Measurements from ENCODE around the gene CAV3. TPM values are rescaled to one million over a fixed set of nuclear protein-coding genes. Genes with fewer than 3 reads are reported as not detected.

Gene CAV3
- total RNA-seq, 1 donor from 2014 or later: not detected

GRCh38 chr3:8759038-8759707 is 25.6 kb downstream of the CAV3 start:
- Mint-ChIP-seq H3K36me3 (ENCODE audit: insufficient read depth) (no peaks in the 10 kb centered on the region), H3K9me3 (ENCODE audit: low read depth) (no peaks in the 10 kb centered on the region), H3K4me1 (ENCODE audit: low read depth) (peaks cover 9% of the 10 kb centered on the region), H3K4me3 (ENCODE audit: low read depth) (no peak overlapping the region), H3K27ac (no peak overlapping the region), H3K27me3 (peaks cover 35% of the 10 kb centered on the region)
- DNase-seq (ENCODE audit: low spot score, unreplicated experiment): no peak
- no peak for TF ChIP-seq CTCF (IDR thresholded peaks at IDR 0.05; ENCODE audit: unreplicated experiment)

GRCh38 chr3:8760091-8760490 is 26.5 kb downstream of the CAV3 start:
- Mint-ChIP-seq H3K27me3 (peaks cover 41% of the 10 kb centered on the region), H3K9me3 (ENCODE audit: low read depth) (no peaks in the 10 kb centered on the region), H3K4me1 (ENCODE audit: low read depth) (peaks cover 6% of the 10 kb centered on the region), H3K4me3 (ENCODE audit: low read depth) (no peak overlapping the region), H3K36me3 (ENCODE audit: insufficient read depth) (no peaks in the 10 kb centered on the region), H3K27ac (no peak overlapping the region)
- no peak for TF ChIP-seq CTCF (IDR thresholded peaks at IDR 0.05; ENCODE audit: unreplicated experiment)
- DNase-seq (ENCODE audit: low spot score, unreplicated experiment): no peak

GRCh38 chr3:8760506-8760905 is 26.9 kb downstream of the CAV3 start:
- H3K4me3 Mint-ChIP-seq (ENCODE audit: low read depth): no peak overlapping the region
- no peaks in the 10 kb centered on the region for H3K36me3 Mint-ChIP-seq (ENCODE audit: insufficient read depth)
- peaks cover 43% of the 10 kb centered on the region for H3K27me3 Mint-ChIP-seq
- H3K27ac Mint-ChIP-seq: no peak overlapping the region
- H3K9me3 Mint-ChIP-seq (ENCODE audit: low read depth): no peaks in the 10 kb centered on the region
- TF ChIP-seq CTCF (IDR thresholded peaks at IDR 0.05; ENCODE audit: unreplicated experiment): no peak
- DNase-seq (ENCODE audit: low spot score, unreplicated experiment): no peak
- H3K4me1 Mint-ChIP-seq (ENCODE audit: low read depth): peaks cover 3% of the 10 kb centered on the region

GRCh38 chr3:8761866-8762265 is 28.3 kb downstream of the CAV3 start:
- no peak for DNase-seq (ENCODE audit: low spot score, unreplicated experiment)
- Mint-ChIP-seq H3K27ac (no peak overlapping the region), H3K4me1 (ENCODE audit: low read depth) (peaks cover 6% of the 10 kb centered on the region), H3K27me3 (peaks cover 55% of the 10 kb centered on the region), H3K4me3 (ENCODE audit: low read depth) (no peak overlapping the region), H3K36me3 (ENCODE audit: insufficient read depth) (no peaks in the 10 kb centered on the region), H3K9me3 (ENCODE audit: low read depth) (no peaks in the 10 kb centered on the region)
- no peak for TF ChIP-seq CTCF (IDR thresholded peaks at IDR 0.05; ENCODE audit: unreplicated experiment)

GRCh38 chr3:8762607-8763377 is 29.2 kb downstream of the CAV3 start:
- Mint-ChIP-seq H3K36me3 (ENCODE audit: insufficient read depth) (no peaks in the 10 kb centered on the region), H3K27me3 (peaks cover 55% of the 10 kb centered on the region), H3K4me1 (ENCODE audit: low read depth) (peaks cover 6% of the 10 kb centered on the region), H3K4me3 (ENCODE audit: low read depth) (no peak overlapping the region), H3K9me3 (ENCODE audit: low read depth) (no peaks in the 10 kb centered on the region), H3K27ac (no peak overlapping the region)
- DNase-seq (ENCODE audit: low spot score, unreplicated experiment): no peak
- no peak for TF ChIP-seq CTCF (IDR thresholded peaks at IDR 0.05; ENCODE audit: unreplicated experiment)
